CD14-positive monocyte (primary cell): ENCODE data around the gene NDUFA12. TPM values are rescaled to one million over a fixed set of nuclear protein-coding genes. Genes with fewer than 3 reads are reported as not detected.

Source experiments
- DNase-seq, 3 donors: peaks; one replicate each; pipeline ENCODE4 v3.0.0-alpha.2; 2011 to 2022
- H2AFZ ChIP-seq: 2 replicates; pipeline ENCODE4 v1.6.0; 2012; ENCODE audit warnings: mild to moderate bottlenecking, low read depth, low read length, inconsistent platforms; ENCODE audit not compliant: insufficient read depth, poor library complexity, severe bottlenecking
- H3K27ac ChIP-seq, 2 donors: 1 replicate in 1 of 2; 2 replicates in 1 of 2; pipeline ENCODE4 v1.5.1; 2012 to 2013; ENCODE audit warnings: low read length in 2 of 2, control low read depth in 1 of 2, inconsistent platforms in 1 of 2, low read depth in 1 of 2, mild to moderate bottlenecking in 1 of 2
- H3K27me3 ChIP-seq, 2 donors: one replicate each; pipeline versions ENCODE4 v1.6.0 to v1.6.1; 2011 to 2013; ENCODE audit warnings: low read length in 2 of 2; ENCODE audit not compliant: control insufficient read depth in 2 of 2, insufficient read depth in 2 of 2
- H3K36me3 ChIP-seq, 2 donors: replicated peaks in 1 of 2; 1 replicate in 1 of 2; 2 replicates in 1 of 2; pipeline versions ENCODE4 v1.5.1 to v1.6.1; 2012 to 2013; ENCODE audit warnings: low read length in 2 of 2, control low read depth in 1 of 2, inconsistent platforms in 1 of 2, mild to moderate bottlenecking in 1 of 2; ENCODE audit not compliant: insufficient read depth in 2 of 2, control insufficient read depth in 1 of 2
- H3K4me1 ChIP-seq, 2 donors: 1 replicate in 1 of 2; 2 replicates in 1 of 2; pipeline versions ENCODE4 v1.5.1 to v1.6.1; 2012 to 2013; ENCODE audit warnings: low read length in 2 of 2, control low read depth in 1 of 2, inconsistent platforms in 1 of 2, mild to moderate bottlenecking in 1 of 2, moderate library complexity in 1 of 2; ENCODE audit not compliant: insufficient read depth in 2 of 2, control insufficient read depth in 1 of 2
- H3K4me2 ChIP-seq: replicated peaks from 2 replicates; pipeline ENCODE3; 2012; ENCODE audit warnings: low read length, moderate library complexity, mild to moderate bottlenecking; ENCODE audit not compliant: poor library complexity, severe bottlenecking; ENCODE audit errors: extremely low read depth
- H3K4me3 ChIP-seq, 3 experiments: fragments of 200-600 bp in 1 of 3; sonication (generic) in 1 of 3; replicated peaks in 1 of 3; 1 replicate in 2 of 3; 2 replicates in 1 of 3; pipeline ENCODE4 v1.5.1; 2011 to 2013; ENCODE audit warnings: low read length in 3 of 3, mild to moderate bottlenecking in 3 of 3, control low read depth in 2 of 3, low read depth in 2 of 3, inconsistent platforms in 1 of 3, moderate library complexity in 1 of 3
- H3K79me2 ChIP-seq: 2 replicates; pipeline ENCODE4 v1.6.0; 2012; ENCODE audit warnings: mild to moderate bottlenecking, control low read depth, inconsistent platforms, low read length, moderate library complexity; ENCODE audit not compliant: insufficient read depth
- H3K9ac ChIP-seq: 2 replicates; pipeline ENCODE4 v1.6.0; 2017; ENCODE audit warnings: low read length, mild to moderate bottlenecking; ENCODE audit not compliant: insufficient read depth, poor library complexity, severe bottlenecking
- H3K9me3 ChIP-seq, 2 donors: replicated peaks in 1 of 2; 1 replicate in 1 of 2; 2 replicates in 1 of 2; pipeline versions ENCODE4 v1.5.1 to v1.6.1; 2012 to 2013; ENCODE audit warnings: low read length in 2 of 2, control low read depth in 1 of 2; ENCODE audit not compliant: control insufficient read depth in 1 of 2, insufficient read depth in 1 of 2
- H4K20me1 ChIP-seq: 2 replicates; pipeline ENCODE4 v1.6.0; 2012; ENCODE audit warnings: mild to moderate bottlenecking, low read length, control low read depth, moderate library complexity; ENCODE audit not compliant: insufficient read depth
- H3K27ac Mint-ChIP-seq, 7 donors: one replicate each; pipeline ENCODE4 v1.8.0; 2020; ENCODE audit warnings: mild to moderate bottlenecking in 7 of 7, mixed read lengths in 7 of 7, moderate library complexity in 6 of 7, inconsistent platforms in 2 of 7
- H3K27me3 Mint-ChIP-seq, 3 donors: one replicate each; pipeline ENCODE4 v1.8.0; 2021 to 2022; ENCODE audit warnings: low read depth in 3 of 3, mild to moderate bottlenecking in 3 of 3, mixed read lengths in 3 of 3, moderate library complexity in 3 of 3, inconsistent platforms in 1 of 3
- H3K36me3 Mint-ChIP-seq, 2 donors: one replicate each; pipeline ENCODE4 v1.8.0; 2020; ENCODE audit warnings: mixed read lengths in 2 of 2, inconsistent platforms in 1 of 2, mild to moderate bottlenecking in 1 of 2
- H3K4me1 Mint-ChIP-seq: one replicate; pipeline ENCODE4 v1.8.0; 2020; ENCODE audit warnings: mild to moderate bottlenecking, mixed read lengths
- H3K4me3 Mint-ChIP-seq, 2 donors: one replicate each; pipeline ENCODE4 v1.8.0; 2020; ENCODE audit warnings: mild to moderate bottlenecking in 2 of 2, mixed read lengths in 2 of 2, moderate library complexity in 1 of 2
- H3K9me3 Mint-ChIP-seq, 7 donors: one replicate each; pipeline ENCODE4 v1.8.0; 2020 to 2022; ENCODE audit warnings: mixed read lengths in 7 of 7, mild to moderate bottlenecking in 6 of 7, moderate library complexity in 6 of 7, inconsistent platforms in 2 of 7
- CTCF ChIP-seq: fragments of 200-600 bp; IDR thresholded peaks from one replicate; pipeline ENCODE4 v1.8.0; 2022; ENCODE audit warnings: antibody characterized with exemption, mild to moderate bottlenecking
- WGBS: methylation state at CpG from one replicate; pipeline ENCODE4 v1.1.5; 2013; ENCODE audit warnings: missing lambda C conversion rate; ENCODE audit not compliant: insufficient coverage; 5-methylcytosine and 5-hydroxymethylcytosine counted together
- intact Hi-C, 2 donors: fragments of 100-400 bp; cut with micrococcal nuclease; formaldehyde crosslinking; loops; one replicate each; pipeline versions ENCODE4 v1.15.0 to v1.15.1; 2023
- polyA plus RNA-seq, 3 donors: library from polyadenylated mRNA; depleted of rRNA in 1 of 3; unstranded in 2 of 3; stranded (reverse) in 1 of 3; fragments of 300-500 nt in 2 of 3; fragments of >200 nt in 1 of 3; fragmentation: Illumina TruSeq in 2 of 3; gene quantifications; 1 replicate in 2 of 3; 2 replicates in 1 of 3; pipeline ENCODE4 v1.2.3, GENCODE V29; 2012 to 2021

The NDUFA12 gene
- polyA plus RNA-seq, 3 donors: 105 to 302 (median 286) TPM

- peak overlapping the region in 1 of 7 donors; percentile 41 for H3K27ac Mint-ChIP-seq
- Histone ChIP-seq H3K27me3 (no peaks in the 10 kb centered on the region), H3K4me1 (no peaks in the 10 kb centered on the region), H3K36me3 (no peaks in the 10 kb centered on the region), H3K27ac (no peak overlapping the region), H3K9me3 (no peaks in the 10 kb centered on the region), H3K9ac (no peak overlapping the region), H2AFZ (no peak overlapping the region), H3K4me2 (no peak overlapping the region), H3K79me2 (no peaks in the 10 kb centered on the region), H4K20me1 (no peaks in the 10 kb centered on the region), H3K4me3 (no peak overlapping the region)
- H3K4me3 Mint-ChIP-seq: no peak overlapping the region
- DNase-seq: no peak
- H3K27me3 Mint-ChIP-seq: peaks cover 0 to 3% (median 2%) of the 10 kb centered on the region in 3 donors
- peaks cover 0 to 3% (median 0%) of the 10 kb centered on the region in 7 donors for H3K9me3 Mint-ChIP-seq
- no peaks in the 10 kb centered on the region for H3K36me3 Mint-ChIP-seq
- WGBS: no CpG with 5 or more reads among the region's 2 CpGs
- intact Hi-C loops: no loop called here
- H3K4me1 Mint-ChIP-seq: peaks cover 12% of the 10 kb centered on the region
- TF ChIP-seq CTCF: no peak
Observed at GRCh38 chr12:94952325-94952724, 51.2 kb downstream of the NDUFA12 start.

GRCh38 chr12:94951071-94951934 lies 52.2 kb downstream of the NDUFA12 start:
- H3K4me1 Mint-ChIP-seq: peaks cover 12% of the 10 kb centered on the region
- Histone ChIP-seq H3K4me3 (no peak overlapping the region), H3K4me2 (no peak overlapping the region), H3K27me3 (no peaks in the 10 kb centered on the region), H3K9me3 (no peaks in the 10 kb centered on the region), H4K20me1 (no peaks in the 10 kb centered on the region), H3K79me2 (no peaks in the 10 kb centered on the region), H3K27ac (no peak overlapping the region), H3K4me1 (no peaks in the 10 kb centered on the region), H2AFZ (no peak overlapping the region), H3K36me3 (no peaks in the 10 kb centered on the region), H3K9ac (no peak overlapping the region)
- H3K27me3 Mint-ChIP-seq: peaks cover 0 to 3% (median 2%) of the 10 kb centered on the region in 3 donors
- WGBS: 100% methylated on average over 2 of the region's 7 CpGs
- no peaks in the 10 kb centered on the region for H3K36me3 Mint-ChIP-seq
- intact Hi-C loops: no loop called here
- H3K27ac Mint-ChIP-seq: peak overlapping the region in 3 of 7 donors; percentile 25 to 50 (median 38)
- H3K9me3 Mint-ChIP-seq: peaks cover 0 to 3% (median 0%) of the 10 kb centered on the region in 7 donors
- H3K4me3 Mint-ChIP-seq: no peak overlapping the region
- DNase-seq: no peak
- TF ChIP-seq CTCF: no peak
